HepG2 (cell line): ENCODE measurements around the gene TDRD9. TPM values are rescaled to one million over a fixed set of nuclear protein-coding genes. Genes with fewer than 3 reads are reported as not detected.

Source experiments
- ATAC-seq: fragments of 200-7000 bp; cut with Tn5 transposase; 3 replicates; pipeline ENCODE4 v1.9.1; 2020; ENCODE audit warnings: mild to moderate bottlenecking, moderate library complexity
- BruUV-seq: library from RNA; stranded (reverse); fragments of 400-500 nt; replicated peaks from 2 replicates; lab custom pipeline; 2021; lab: Mats Ljungman, UMichigan
- CTCF ChIA-PET: fragments of 300-600 bp; formaldehyde crosslinking; extraction: SDS; loops from one replicate; lab custom pipeline; 2021; ENCODE audit warnings: low total read pairs, inconsistent platforms, low intra/inter-chr PET ratio; lab: Yijun Ruan, JAX
- POLR2A ChIA-PET: fragments of 350-600 bp; sonication (Branson Sonifier 250); formaldehyde crosslinking; loops from one replicate; lab custom pipeline; 2020; ENCODE audit warnings: antibody characterized with exemption, inconsistent platforms; lab: Yijun Ruan, JAX
- DNase-seq: peaks from one replicate; pipeline ENCODE4 v3.0.0-alpha.2; 2015; ENCODE audit warnings: low spot score
- FAIRE-seq: peaks from 3 replicates; lab custom pipeline; 2011; peaks lifted over from hg19 to GRCh38; lab: Jason Lieb, UNC
- H2AFZ ChIP-seq: one replicate; pipeline ENCODE4 v1.6.1; 2011; ENCODE audit warnings: low read length, inconsistent platforms
- H3K27ac ChIP-seq: fragments of 300-600 bp; 3 replicates; pipeline ENCODE4 v1.8.0; 2011; ENCODE audit warnings: mixed run types, mild to moderate bottlenecking, mixed read lengths, low read length, inconsistent platforms; ENCODE audit not compliant: insufficient read depth; ENCODE audit errors: extremely low read length
- H3K27me3 ChIP-seq, 2 experiments: fragments of 200-600 bp in 1 of 2; 2 replicates in 1 of 2; 3 replicates in 1 of 2; pipeline versions ENCODE4 v1.6.0 to v1.8.0; 2011; ENCODE audit warnings: low read length in 2 of 2, mild to moderate bottlenecking in 2 of 2, moderate library complexity in 2 of 2, inconsistent platforms in 1 of 2; ENCODE audit not compliant: insufficient read depth in 2 of 2, control insufficient read depth in 1 of 2
- H3K36me3 ChIP-seq, 2 experiments: fragments of 200-600 bp in 1 of 2; replicated peaks in 1 of 2; 2 replicates in 1 of 2; 3 replicates in 1 of 2; pipeline versions ENCODE4 v1.5.1 to v1.8.0; 2011; ENCODE audit warnings: low read length in 2 of 2, inconsistent platforms in 1 of 2; ENCODE audit not compliant: insufficient read depth in 2 of 2, control insufficient read depth in 1 of 2
- H3K4me1 ChIP-seq: 2 replicates; pipeline ENCODE4 v1.5.1; 2012; ENCODE audit warnings: low read length, inconsistent platforms; ENCODE audit not compliant: insufficient read depth
- H3K4me2 ChIP-seq: 2 replicates; pipeline ENCODE4 v1.6.0; 2011; ENCODE audit warnings: low read depth, low read length, inconsistent platforms
- H3K4me3 ChIP-seq, 3 experiments: fragments of 200-600 bp in 1 of 3; sonication (generic), shearing (Covaris generic) in 1 of 3; replicated peaks in 1 of 3; 2 replicates each; pipeline ENCODE4 v1.5.1; 2011 to 2016; ENCODE audit warnings: low read length in 3 of 3, inconsistent platforms in 2 of 3, low read depth in 2 of 3, mild to moderate bottlenecking in 2 of 3, control low read depth in 1 of 3, mixed read lengths in 1 of 3; ENCODE audit not compliant: insufficient read depth in 1 of 3
- H3K79me2 ChIP-seq: one replicate; pipeline ENCODE4 v1.6.1; 2011; ENCODE audit warnings: low read length, inconsistent platforms; ENCODE audit not compliant: insufficient read depth
- H3K9ac ChIP-seq: 2 replicates; pipeline ENCODE4 v1.6.0; 2011; ENCODE audit warnings: mild to moderate bottlenecking, low read depth, low read length, inconsistent platforms; ENCODE audit not compliant: insufficient read depth
- H3K9me3 ChIP-seq: 2 replicates; pipeline ENCODE4 v1.5.1; 2012; ENCODE audit warnings: mild to moderate bottlenecking, low read length
- H4K20me1 ChIP-seq: 2 replicates; pipeline ENCODE4 v1.6.0; 2011; ENCODE audit warnings: inconsistent platforms, mild to moderate bottlenecking, low read length, moderate library complexity; ENCODE audit not compliant: insufficient read depth
- NR2F2 ChIP-seq: IDR thresholded peaks from 2 replicates; pipeline ENCODE4 v1.6.1; 2012; ENCODE audit warnings: low read depth, inconsistent platforms, borderline replicate concordance
- SETDB1 ChIP-seq: sonication (generic); formaldehyde crosslinking; IDR thresholded peaks from 2 replicates; pipeline ENCODE4 v1.5.1; 2020; ENCODE audit warnings: missing genetic modification reagents, mild to moderate bottlenecking, borderline replicate concordance
- TEAD3 ChIP-seq: optimal IDR thresholded peaks from 2 replicates; pipeline ENCODE3; 2016; ENCODE audit warnings: borderline replicate concordance
- ZHX1 ChIP-seq: sonication (generic); formaldehyde crosslinking; IDR thresholded peaks from 2 replicates; pipeline ENCODE4 v1.8.1; 2022; ENCODE audit warnings: low read depth, mild to moderate bottlenecking, missing genetic modification reagents
- ZKSCAN5 ChIP-seq: sonication (generic); formaldehyde crosslinking; IDR thresholded peaks from 2 replicates; pipeline ENCODE4 v1.5.1; 2020; ENCODE audit warnings: mild to moderate bottlenecking, missing genetic modification reagents
- ZNF30 ChIP-seq: sonication (generic); formaldehyde crosslinking; IDR thresholded peaks from 2 replicates; pipeline ENCODE4 v1.5.0; 2020; ENCODE audit warnings: mild to moderate bottlenecking, missing genetic modification reagents
- ZNF414 ChIP-seq: sonication (generic); formaldehyde crosslinking; IDR thresholded peaks from 2 replicates; pipeline ENCODE4 v1.5.0; 2020; ENCODE audit warnings: missing genetic modification reagents
- WGBS: methylation state at CpG from one replicate; pipeline ENCODE4 v1.1.6; 2017; ENCODE audit warnings: low lambda C conversion rate; 5-methylcytosine and 5-hydroxymethylcytosine counted together
- in situ Hi-C: cut with HindIII; loops from 2 replicates; pipeline ENCODE4 v1.10.0; 2017; ENCODE audit warnings: low pct_unique_long_range_greater_than_20kb; ENCODE audit not compliant: extremely low pct_ligation_motif_present
- intact Hi-C: fragments of 100-400 bp; cut with micrococcal nuclease; formaldehyde crosslinking; loops from one replicate; pipeline ENCODE4 v1.10.0; 2022; ENCODE audit not compliant: unreplicated experiment
- polyA plus RNA-seq, 8 experiments: library from polyadenylated mRNA; depleted of rRNA in 3 of 8; stranded (reverse) in 7 of 8; unstranded in 1 of 8; fragments of >200 nt; fragmentation: Illumina TruSeq in 4 of 8; extraction: Trizol in 4 of 8; gene quantifications; 2 replicates each; pipeline versions ENCODE4 v1.2.1 to v1.2.3, GENCODE V29; 2011 to 2016; ENCODE audit warnings: low read depth in 4 of 8, missing spikeins in 1 of 8, mixed read lengths in 1 of 8; ENCODE audit not compliant: insufficient read depth in 1 of 8
- total RNA-seq, 5 experiments: library from RNA; depleted of rRNA; stranded (reverse); fragments of >200 nt; fragmentation: Illumina TruSeq; extraction: Trizol; gene quantifications; 2 replicates each; pipeline ENCODE4 v1.2.3, GENCODE V29; 2016; ENCODE audit warnings: low read depth in 1 of 5
- TF ChIP-seq, protein P1 (sequence below): sonication (generic); formaldehyde crosslinking; IDR thresholded peaks from 2 replicates; pipeline ENCODE4 v1.4.0; 2020; ENCODE audit warnings: missing genetic modification reagents, borderline replicate concordance

Gene TDRD9
- total and polyA plus RNA-seq, 2 of the 13 experiments (the other 11 are each of a cell fraction or from before 2014, with no cell fraction given): not detected

GRCh38 chr14:104100171-104101085 lies 172.2 kb downstream of the TDRD9 start:
- Histone ChIP-seq H3K79me2 (no peaks in the 10 kb centered on the region), H2AFZ (no peak overlapping the region), H3K4me3 (no peak overlapping the region), H3K36me3 (no peaks in the 10 kb centered on the region), H4K20me1 (no peaks in the 10 kb centered on the region), H3K27ac (no peak overlapping the region), H3K27me3 (peaks cover 10 to 48% of the 10 kb centered on the region in 2 experiments), H3K4me2 (no peak overlapping the region), H3K4me1 (no peaks in the 10 kb centered on the region), H3K9ac (no peak overlapping the region), H3K9me3 (no peaks in the 10 kb centered on the region)
- POLR2A ChIA-PET: no interaction called here
- TF ChIP-seq, protein P1, sequence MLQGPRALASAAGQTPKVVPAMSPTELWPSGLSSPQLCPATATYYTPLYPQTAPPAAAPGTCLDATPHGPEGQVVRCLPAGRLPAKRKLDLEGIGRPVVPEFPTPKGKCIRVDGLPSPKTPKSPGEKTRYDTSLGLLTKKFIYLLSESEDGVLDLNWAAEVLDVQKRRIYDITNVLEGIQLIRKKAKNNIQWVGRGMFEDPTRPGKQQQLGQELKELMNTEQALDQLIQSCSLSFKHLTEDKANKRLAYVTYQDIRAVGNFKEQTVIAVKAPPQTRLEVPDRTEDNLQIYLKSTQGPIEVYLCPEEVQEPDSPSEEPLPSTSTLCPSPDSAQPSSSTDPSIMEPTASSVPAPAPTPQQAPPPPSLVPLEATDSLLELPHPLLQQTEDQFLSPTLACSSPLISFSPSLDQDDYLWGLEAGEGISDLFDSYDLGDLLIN: no peak
- TF ChIP-seq SETDB1: no peak
- TF ChIP-seq ZNF30 (CRISPR knock-in tag): no peak
- TF ChIP-seq ZHX1 (CRISPR knock-in tag): no peak
- no peak for TF ChIP-seq TEAD3 (CRISPR knock-in tag)
- TF ChIP-seq ZNF414: no peak
- TF ChIP-seq NR2F2: no peak
- TF ChIP-seq ZKSCAN5: no peak
- intact Hi-C loops: no loop called here
- no peak for FAIRE-seq
- in situ Hi-C loops: no loop called here
- no peak for DNase-seq
- no peak for ATAC-seq
- CTCF ChIA-PET: no interaction called here
- WGBS: 4% methylated on average over 4 of the region's 23 CpGs
- BruUV-seq: no TSS peak
